Activated T-cell treated with anti-CD3 and anti-CD28 coated beads, Interleukin-2, amount 50 U/mL, for 4 hours (primary cell): ENCODE measurements around the gene SEMA3A. TPM values are rescaled to one million over a fixed set of nuclear protein-coding genes. Genes with fewer than 3 reads are reported as not detected.

Source experiments
- ATAC-seq, 2 donors: fragments of 200-7000 bp; cut with Tn5 transposase; one replicate each; pipeline ENCODE4 v1.10.0; 2021
- DNase-seq: peaks from one replicate; pipeline ENCODE4 v3.0.0-alpha.2; 2020
- H3K27me3 Mint-ChIP-seq: one replicate; pipeline ENCODE4 v1.8.0; 2021; ENCODE audit warnings: low read depth, mixed read lengths
- H3K36me3 Mint-ChIP-seq: one replicate; pipeline ENCODE4 v1.8.0; 2022; ENCODE audit warnings: mixed read lengths; ENCODE audit not compliant: insufficient read depth
- H3K4me1 Mint-ChIP-seq: one replicate; pipeline ENCODE4 v1.8.0; 2021; ENCODE audit warnings: low read depth, mixed read lengths
- H3K4me3 Mint-ChIP-seq: one replicate; pipeline ENCODE4 v1.8.0; 2021; ENCODE audit warnings: mild to moderate bottlenecking, moderate library complexity, mixed read lengths
- H3K9me3 Mint-ChIP-seq: one replicate; pipeline ENCODE4 v1.8.0; 2021; ENCODE audit warnings: mixed read lengths
- total RNA-seq, 3 donors: library from RNA; stranded (reverse); gene quantifications; one replicate each; pipeline ENCODE4 v1.2.1, GENCODE V29; 2021

Gene SEMA3A
- total RNA-seq, 3 donors from 2014 or later: 0.03 to 0.11 (median 0.08) TPM

- ATAC-seq (no peak), DNase-seq (no peak)
- Mint-ChIP-seq H3K9me3 (no peaks in the 10 kb centered on the region), H3K4me3 (no peak overlapping the region), H3K4me1 (no peaks in the 10 kb centered on the region), H3K36me3 (no peaks in the 10 kb centered on the region), H3K27me3 (no peaks in the 10 kb centered on the region)
Observed at GRCh38 chr7:84123965-84124547, 70.5 kb downstream of the SEMA3A start.

- ATAC-seq (no peak), DNase-seq (no peak)
- H3K4me1 Mint-ChIP-seq: no peaks in the 10 kb centered on the region
- no peaks in the 10 kb centered on the region for H3K27me3 Mint-ChIP-seq
- H3K9me3 Mint-ChIP-seq: no peaks in the 10 kb centered on the region
- no peak overlapping the region for H3K4me3 Mint-ChIP-seq
- H3K36me3 Mint-ChIP-seq: no peaks in the 10 kb centered on the region
Observed at GRCh38 chr7:84122582-84123360, 71.8 kb downstream of the SEMA3A start.

DNA sequence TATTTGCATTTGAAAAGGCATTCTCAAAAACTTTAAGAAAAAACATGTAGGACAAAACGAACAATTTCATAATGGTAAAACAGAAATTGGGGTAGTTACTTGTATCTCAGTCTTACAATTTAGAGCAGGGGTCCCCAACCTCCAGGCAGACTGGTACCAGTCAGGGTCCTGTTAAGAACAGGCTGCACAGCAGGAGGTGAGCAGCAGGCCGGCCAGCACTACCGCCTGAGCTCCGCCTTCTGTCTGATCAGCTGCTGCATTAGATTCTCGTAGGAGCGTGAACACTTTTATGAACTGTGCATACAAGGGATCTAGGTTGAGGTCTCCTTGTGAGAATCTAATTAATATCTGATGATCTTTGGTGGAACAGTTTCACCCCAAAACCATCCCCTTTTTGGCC is 77.3 kb downstream of the SEMA3A start:
- H3K4me1 Mint-ChIP-seq: no peaks in the 10 kb centered on the region
- no peaks in the 10 kb centered on the region for H3K9me3 Mint-ChIP-seq
- no peaks in the 10 kb centered on the region for H3K27me3 Mint-ChIP-seq
- DNase-seq (no peak), ATAC-seq (no peak)
- H3K36me3 Mint-ChIP-seq: no peaks in the 10 kb centered on the region
- no peak overlapping the region for H3K4me3 Mint-ChIP-seq

DNA sequence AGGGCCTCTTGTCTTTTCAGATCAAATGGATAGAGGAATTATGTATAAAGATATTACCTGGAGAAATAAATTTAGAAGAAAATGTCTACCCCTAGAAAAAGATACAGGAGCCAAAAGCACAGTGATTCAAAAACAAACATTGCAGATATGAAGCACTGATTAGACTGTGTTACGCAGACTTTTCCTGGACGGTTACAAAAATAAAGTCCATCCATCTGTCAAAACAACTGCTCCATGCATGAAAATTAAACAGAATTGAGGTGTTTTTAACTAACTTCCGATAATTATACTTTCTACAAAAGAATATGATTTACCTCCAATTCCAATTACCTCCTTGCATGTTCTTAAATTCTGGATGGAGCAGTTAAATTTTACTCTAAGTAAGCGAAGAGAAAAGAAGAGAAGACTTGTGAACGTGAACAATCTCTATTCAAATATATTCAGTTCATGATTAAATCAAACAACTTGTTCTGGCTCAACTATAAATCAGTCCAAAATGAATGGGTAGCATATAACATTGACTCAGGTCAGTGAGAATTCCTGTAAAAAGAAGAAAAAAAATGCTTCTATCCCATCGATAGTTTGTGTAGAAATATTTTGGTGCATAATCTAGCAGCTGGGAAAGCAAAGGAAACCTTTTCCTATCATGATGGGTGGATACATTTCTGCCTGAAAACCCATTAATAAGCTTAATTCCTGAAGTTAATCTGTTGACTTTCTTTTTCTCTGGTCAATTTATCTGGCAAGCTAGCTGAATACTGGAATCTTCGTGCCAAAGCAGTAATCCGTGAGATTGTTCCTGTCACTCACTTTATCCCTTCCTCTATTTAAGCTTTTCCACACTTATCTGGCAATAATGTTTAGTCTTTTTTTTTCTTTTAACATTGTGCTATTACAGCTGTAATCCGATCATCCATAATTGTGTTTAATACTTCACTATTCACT is 80.4 kb downstream of the SEMA3A start:
- Mint-ChIP-seq H3K4me1 (no peaks in the 10 kb centered on the region), H3K27me3 (no peaks in the 10 kb centered on the region), H3K9me3 (peaks cover 2% of the 10 kb centered on the region)

GRCh38 chr7:84113286-84113685 is 81.3 kb downstream of the SEMA3A start:
- DNase-seq: no peak
- no peaks in the 10 kb centered on the region for H3K4me1 Mint-ChIP-seq
- peaks cover 5% of the 10 kb centered on the region for H3K9me3 Mint-ChIP-seq
- no peak overlapping the region for H3K4me3 Mint-ChIP-seq
- H3K36me3 Mint-ChIP-seq: no peaks in the 10 kb centered on the region
- H3K27me3 Mint-ChIP-seq: no peaks in the 10 kb centered on the region
- ATAC-seq: no peak

More for the DNA sequence above, 80.4 kb downstream of the SEMA3A start:
- ATAC-seq (no peak), DNase-seq (no peak)
- no peak overlapping the region for H3K4me3 Mint-ChIP-seq
- no peaks in the 10 kb centered on the region for H3K36me3 Mint-ChIP-seq

DNA sequence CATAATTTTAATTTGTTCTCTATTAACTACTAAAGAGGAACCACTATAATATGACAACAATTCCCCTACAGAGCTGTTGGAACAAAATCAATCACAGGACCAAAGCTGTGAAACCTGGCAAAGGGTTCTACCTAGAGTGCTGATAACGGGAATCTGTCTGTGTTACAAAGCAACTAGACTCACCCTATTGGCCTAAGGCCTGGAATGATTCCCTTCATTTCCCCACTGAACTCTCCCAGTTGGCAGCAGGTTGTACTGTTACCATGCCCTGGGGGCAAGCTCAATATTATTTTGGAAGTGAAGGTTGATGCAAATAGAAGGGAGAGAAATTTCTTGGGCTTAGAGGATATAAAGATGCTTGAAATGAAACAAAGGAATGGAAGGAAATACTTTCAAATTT is 81.8 kb downstream of the SEMA3A start:
- Mint-ChIP-seq H3K36me3 (no peaks in the 10 kb centered on the region), H3K9me3 (peaks cover 5% of the 10 kb centered on the region), H3K4me3 (no peak overlapping the region), H3K4me1 (no peaks in the 10 kb centered on the region), H3K27me3 (no peaks in the 10 kb centered on the region)
- DNase-seq (no peak), ATAC-seq (no peak)

- Mint-ChIP-seq H3K36me3 (no peaks in the 10 kb centered on the region), H3K4me1 (no peaks in the 10 kb centered on the region), H3K9me3 (peaks cover 5% of the 10 kb centered on the region), H3K27me3 (no peaks in the 10 kb centered on the region), H3K4me3 (no peak overlapping the region)
- ATAC-seq: no peak
- no peak for DNase-seq
Observed at GRCh38 chr7:84111842-84112241, 82.7 kb downstream of the SEMA3A start.

DNA sequence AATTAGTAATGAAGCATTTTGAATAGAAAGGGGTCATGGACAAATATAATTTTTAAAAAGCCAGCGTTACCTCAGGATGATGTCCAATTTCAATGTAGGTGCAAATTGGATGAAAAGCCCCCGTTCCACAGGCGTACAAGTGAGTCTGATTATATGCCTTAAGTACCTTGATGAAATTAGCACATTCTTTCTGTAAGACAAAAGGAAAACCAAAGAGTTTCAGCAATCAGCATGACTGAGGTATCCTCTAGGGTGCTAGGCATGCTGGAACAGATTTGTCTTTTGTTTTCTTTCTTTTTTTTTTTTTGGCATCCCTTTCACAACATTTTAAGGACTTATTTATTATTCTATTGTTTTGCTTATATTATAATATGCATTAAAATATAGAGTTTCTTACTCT is 84.2 kb downstream of the SEMA3A start:
- no peak for DNase-seq
- ATAC-seq: no peak
- Mint-ChIP-seq H3K9me3 (peaks cover 5% of the 10 kb centered on the region), H3K4me3 (no peak overlapping the region), H3K36me3 (no peaks in the 10 kb centered on the region), H3K4me1 (no peaks in the 10 kb centered on the region), H3K27me3 (no peaks in the 10 kb centered on the region)

DNA sequence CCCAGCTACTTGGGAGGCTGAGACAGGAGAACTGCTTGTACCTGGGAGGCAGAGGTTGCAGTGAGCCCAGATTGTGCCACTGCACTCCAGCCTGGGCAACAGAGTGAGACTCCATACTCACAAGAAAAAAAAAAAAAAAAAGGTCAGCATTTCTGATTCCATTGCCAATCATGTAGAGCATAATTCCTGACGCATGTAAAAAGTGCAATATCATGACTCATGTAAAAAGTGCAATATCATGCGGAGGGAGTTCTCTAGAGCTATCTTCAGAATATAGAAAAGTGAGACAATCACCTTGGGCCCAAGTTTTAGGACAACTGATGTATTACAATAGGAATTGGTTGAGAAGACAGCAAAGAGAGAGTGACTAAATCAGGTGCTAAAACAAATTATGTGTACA is 85.8 kb downstream of the SEMA3A start:
- ATAC-seq (no peak), DNase-seq (no peak)
- Mint-ChIP-seq H3K9me3 (peaks cover 5% of the 10 kb centered on the region), H3K4me3 (no peak overlapping the region), H3K4me1 (no peaks in the 10 kb centered on the region), H3K27me3 (no peaks in the 10 kb centered on the region), H3K36me3 (no peaks in the 10 kb centered on the region)

DNA sequence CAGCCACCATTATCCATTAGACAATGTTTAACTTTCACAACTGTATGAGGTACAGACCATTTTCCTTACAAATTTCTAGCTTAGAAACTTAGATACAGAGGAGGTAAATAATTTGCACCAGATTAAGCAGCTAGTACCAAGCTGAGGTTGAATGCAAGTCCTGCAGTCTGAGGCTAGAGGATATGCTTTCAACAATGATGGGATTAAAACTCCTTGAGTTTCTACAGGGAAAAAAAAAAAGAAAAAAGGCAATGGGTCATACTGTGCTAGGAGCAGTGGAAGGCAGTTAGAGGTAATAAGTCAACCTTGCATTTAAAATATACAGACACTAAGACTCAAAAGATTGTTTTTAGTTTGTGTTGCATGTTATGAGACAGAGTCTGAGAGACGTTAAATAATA is 86.5 kb downstream of the SEMA3A start:
- ATAC-seq (no peak), DNase-seq (no peak)
- H3K9me3 Mint-ChIP-seq: peaks cover 5% of the 10 kb centered on the region
- no peaks in the 10 kb centered on the region for H3K4me1 Mint-ChIP-seq
- H3K27me3 Mint-ChIP-seq: no peaks in the 10 kb centered on the region
- no peak overlapping the region for H3K4me3 Mint-ChIP-seq
- H3K36me3 Mint-ChIP-seq: no peaks in the 10 kb centered on the region

- no peaks in the 10 kb centered on the region for H3K27me3 Mint-ChIP-seq
- no peaks in the 10 kb centered on the region for H3K36me3 Mint-ChIP-seq
- H3K4me3 Mint-ChIP-seq: no peak overlapping the region
- H3K9me3 Mint-ChIP-seq: peaks cover 5% of the 10 kb centered on the region
- DNase-seq (no peak), ATAC-seq (no peak)
- H3K4me1 Mint-ChIP-seq: no peaks in the 10 kb centered on the region
Observed at GRCh38 chr7:84107259-84107658, 87.3 kb downstream of the SEMA3A start.

DNA sequence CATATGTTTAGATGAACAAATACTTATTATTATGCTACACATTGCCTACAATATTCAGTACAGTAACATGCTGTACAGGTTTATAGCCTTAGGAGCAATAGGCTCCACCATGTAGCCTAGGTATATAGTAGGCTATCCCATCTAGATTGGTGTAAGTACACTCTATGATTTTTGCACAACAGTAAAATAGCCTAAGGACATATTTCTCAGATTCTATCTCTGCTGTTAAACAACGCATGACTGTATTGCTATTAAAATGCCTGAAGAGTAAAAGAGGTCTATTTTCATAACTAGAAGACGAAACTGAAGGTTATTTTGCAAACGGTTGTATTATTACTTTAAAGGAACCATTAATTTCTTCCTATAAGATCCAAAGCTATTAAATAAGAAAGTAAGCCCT is 88.3 kb downstream of the SEMA3A start:
- Mint-ChIP-seq H3K27me3 (no peaks in the 10 kb centered on the region), H3K9me3 (peaks cover 5% of the 10 kb centered on the region), H3K4me1 (no peaks in the 10 kb centered on the region), H3K36me3 (no peaks in the 10 kb centered on the region), H3K4me3 (no peak overlapping the region)
- no peak for ATAC-seq
- no peak for DNase-seq

DNA sequence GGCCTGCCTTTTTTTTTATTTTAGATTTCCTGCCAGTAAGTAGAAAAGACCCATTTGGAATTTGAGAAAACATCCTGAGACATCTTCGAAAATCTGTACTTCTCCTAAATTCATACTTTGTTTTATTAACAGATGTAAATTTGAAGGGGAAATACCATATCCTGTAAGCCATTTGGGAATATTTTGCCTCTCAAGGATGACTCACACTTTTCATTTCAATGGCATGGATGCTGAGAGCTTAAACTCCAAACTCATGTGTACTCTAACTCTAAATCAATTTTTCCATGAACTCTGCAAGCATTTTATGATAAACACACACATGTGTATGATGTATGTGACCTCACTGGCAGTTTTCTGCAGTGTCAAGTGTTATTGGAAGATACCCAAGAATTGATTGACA is 89.0 kb downstream of the SEMA3A start:
- H3K27me3 Mint-ChIP-seq: no peaks in the 10 kb centered on the region
- no peak overlapping the region for H3K4me3 Mint-ChIP-seq
- H3K36me3 Mint-ChIP-seq: no peaks in the 10 kb centered on the region
- no peak for ATAC-seq
- no peaks in the 10 kb centered on the region for H3K4me1 Mint-ChIP-seq
- DNase-seq: no peak
- H3K9me3 Mint-ChIP-seq: peaks cover 5% of the 10 kb centered on the region

GRCh38 chr7:84104826-84105225 is 89.8 kb downstream of the SEMA3A start:
- H3K27me3 Mint-ChIP-seq: no peaks in the 10 kb centered on the region
- DNase-seq: no peak
- ATAC-seq: no peak
- no peaks in the 10 kb centered on the region for H3K4me1 Mint-ChIP-seq
- peaks cover 5% of the 10 kb centered on the region for H3K9me3 Mint-ChIP-seq
- H3K4me3 Mint-ChIP-seq: no peak overlapping the region
- no peaks in the 10 kb centered on the region for H3K36me3 Mint-ChIP-seq
